Measurements from ENCODE around the gene DLX3.

DLX3 gene

DNA sequence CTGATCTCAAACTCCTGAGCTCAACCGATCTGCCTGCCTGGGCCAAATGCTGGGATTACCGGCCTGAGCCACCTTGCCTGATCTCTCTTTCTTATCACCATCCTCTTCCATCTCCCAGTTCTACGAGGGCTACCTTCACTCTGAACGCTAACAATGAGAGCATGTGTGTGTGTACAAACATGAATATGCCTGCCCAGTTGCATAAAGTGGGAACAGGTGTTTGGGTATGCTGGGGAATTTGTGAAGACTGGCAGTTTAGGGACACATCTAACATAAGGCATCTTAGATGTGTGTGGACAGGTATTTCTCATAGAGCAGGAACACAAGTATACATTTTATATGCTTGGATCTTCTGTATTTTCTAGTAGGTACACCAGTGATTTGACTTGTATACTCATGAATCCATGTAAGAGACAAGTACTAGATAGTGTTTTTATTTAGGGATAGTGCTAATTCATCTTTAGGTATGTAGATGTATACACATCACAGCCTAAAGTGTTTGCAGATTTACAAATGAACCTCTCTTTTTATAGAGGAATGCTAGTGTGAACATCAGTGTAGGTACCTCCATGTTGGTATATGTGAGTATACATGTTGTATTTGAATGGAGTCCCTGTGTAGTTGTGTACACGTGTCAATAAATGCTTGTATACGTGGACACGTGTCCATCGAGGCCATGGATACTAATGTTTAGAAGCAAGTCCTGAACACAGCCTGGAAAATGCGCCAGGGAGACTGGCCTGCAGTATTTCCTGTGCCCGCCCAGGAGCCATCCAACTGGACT is 27.2 kb downstream of the DLX3 start:
- Histone ChIP-seq H3K9ac (ENCODE audit: low read depth, low read length) (no peak overlapping the region), H3K4me1 (ENCODE audit: insufficient read depth, low read length) (no peaks in the 10 kb centered on the region)
- no peak for ATAC-seq (ENCODE audit: insufficient read depth, low read depth)

GRCh38 chr17:49967205-49967604 is 27.8 kb downstream of the DLX3 start:
- ATAC-seq (ENCODE audit: insufficient read depth, low read depth): no peak
- Histone ChIP-seq H3K36me3 (ENCODE audit: insufficient read depth, low read length) (no peaks in the 10 kb centered on the region), H3K9me3 (ENCODE audit: insufficient read depth, low read length, severe bottlenecking) (no peaks in the 10 kb centered on the region), H3K79me2 (ENCODE audit: insufficient read depth, low read length) (no peaks in the 10 kb centered on the region), H3K4me1 (ENCODE audit: insufficient read depth, low read length) (no peaks in the 10 kb centered on the region), H3K9ac (ENCODE audit: low read depth, low read length) (no peak overlapping the region), H3K27ac (ENCODE audit: low read length) (no peak overlapping the region), H4K20me1 (ENCODE audit: insufficient read depth, low read length) (no peaks in the 10 kb centered on the region), H3K4me3 (ENCODE audit: low read depth in 1 of 2, low read length in 2 of 2) (no peak overlapping the region), H3K27me3 (ENCODE audit: insufficient read depth, low read length, poor library complexity) (peaks cover 22% of the 10 kb centered on the region), H2AFZ (ENCODE audit: low read depth, low read length) (no peak overlapping the region), H3K4me2 (ENCODE audit: insufficient read depth, low read length) (no peak overlapping the region)
- TF ChIP-seq, protein P1, sequence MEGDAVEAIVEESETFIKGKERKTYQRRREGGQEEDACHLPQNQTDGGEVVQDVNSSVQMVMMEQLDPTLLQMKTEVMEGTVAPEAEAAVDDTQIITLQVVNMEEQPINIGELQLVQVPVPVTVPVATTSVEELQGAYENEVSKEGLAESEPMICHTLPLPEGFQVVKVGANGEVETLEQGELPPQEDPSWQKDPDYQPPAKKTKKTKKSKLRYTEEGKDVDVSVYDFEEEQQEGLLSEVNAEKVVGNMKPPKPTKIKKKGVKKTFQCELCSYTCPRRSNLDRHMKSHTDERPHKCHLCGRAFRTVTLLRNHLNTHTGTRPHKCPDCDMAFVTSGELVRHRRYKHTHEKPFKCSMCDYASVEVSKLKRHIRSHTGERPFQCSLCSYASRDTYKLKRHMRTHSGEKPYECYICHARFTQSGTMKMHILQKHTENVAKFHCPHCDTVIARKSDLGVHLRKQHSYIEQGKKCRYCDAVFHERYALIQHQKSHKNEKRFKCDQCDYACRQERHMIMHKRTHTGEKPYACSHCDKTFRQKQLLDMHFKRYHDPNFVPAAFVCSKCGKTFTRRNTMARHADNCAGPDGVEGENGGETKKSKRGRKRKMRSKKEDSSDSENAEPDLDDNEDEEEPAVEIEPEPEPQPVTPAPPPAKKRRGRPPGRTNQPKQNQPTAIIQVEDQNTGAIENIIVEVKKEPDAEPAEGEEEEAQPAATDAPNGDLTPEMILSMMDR (IDR thresholded peaks at IDR 0.05; ENCODE audit: borderline replicate concordance, extremely low read depth, low read length, poor library complexity, severe bottlenecking): no peak
- TF ChIP-seq EZH2 (IDR thresholded peaks at IDR 0.05; ENCODE audit: borderline replicate concordance, low read depth, low read length, severe bottlenecking): no peak
- DNase-seq: no peak

More for the DNA sequence above, 27.2 kb downstream of the DLX3 start:
- DNase-seq: no peak
- Histone ChIP-seq H3K27me3 (ENCODE audit: insufficient read depth, low read length, poor library complexity) (peaks cover 24% of the 10 kb centered on the region), H3K27ac (ENCODE audit: low read length) (no peak overlapping the region), H3K4me2 (ENCODE audit: insufficient read depth, low read length) (no peak overlapping the region), H2AFZ (ENCODE audit: low read depth, low read length) (no peak overlapping the region), H3K9me3 (ENCODE audit: insufficient read depth, low read length, severe bottlenecking) (no peaks in the 10 kb centered on the region), H3K4me3 (ENCODE audit: low read depth in 1 of 2, low read length in 2 of 2) (no peak overlapping the region), H4K20me1 (ENCODE audit: insufficient read depth, low read length) (no peaks in the 10 kb centered on the region), H3K36me3 (ENCODE audit: insufficient read depth, low read length) (no peaks in the 10 kb centered on the region), H3K79me2 (ENCODE audit: insufficient read depth, low read length) (no peaks in the 10 kb centered on the region)
- no peak for TF ChIP-seq EZH2 (IDR thresholded peaks at IDR 0.05; ENCODE audit: borderline replicate concordance, low read depth, low read length, severe bottlenecking)
- TF ChIP-seq, protein P1 (IDR thresholded peaks at IDR 0.05; ENCODE audit: borderline replicate concordance, extremely low read depth, low read length, poor library complexity, severe bottlenecking): no peak

DNA sequence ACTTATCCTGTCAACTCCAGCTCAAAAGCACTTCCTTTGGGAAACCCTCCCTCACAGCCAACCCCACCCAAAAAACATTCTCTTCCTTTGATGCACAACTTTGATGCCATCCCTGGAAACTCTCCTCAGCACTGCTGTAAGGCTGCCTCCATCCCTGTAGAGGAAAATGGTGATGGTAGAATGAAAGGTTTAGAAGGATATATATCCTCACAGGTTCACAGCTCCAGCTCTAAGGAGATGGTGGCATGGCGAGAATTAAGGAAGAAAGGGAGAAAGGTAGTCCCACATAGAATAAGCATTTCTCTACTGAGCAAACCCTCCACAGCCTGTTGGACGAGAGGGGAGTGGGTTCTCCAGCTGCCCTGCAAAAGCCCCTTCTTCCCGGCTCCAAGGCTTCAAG is 28.3 kb downstream of the DLX3 start:
- no peak overlapping the region for H2AFZ ChIP-seq (ENCODE audit: low read depth, low read length)
- no peaks in the 10 kb centered on the region for H3K36me3 ChIP-seq (ENCODE audit: insufficient read depth, low read length)
- TF ChIP-seq EZH2 (IDR thresholded peaks at IDR 0.05; ENCODE audit: borderline replicate concordance, low read depth, low read length, severe bottlenecking): no peak
- TF ChIP-seq, protein P1 (IDR thresholded peaks at IDR 0.05; ENCODE audit: borderline replicate concordance, extremely low read depth, low read length, poor library complexity, severe bottlenecking): no peak
- DNase-seq: no peak
- H3K4me1 ChIP-seq (ENCODE audit: insufficient read depth, low read length): no peaks in the 10 kb centered on the region
- no peak overlapping the region for H3K4me3 ChIP-seq (ENCODE audit: low read depth in 1 of 2, low read length in 2 of 2)
- H4K20me1 ChIP-seq (ENCODE audit: insufficient read depth, low read length): no peaks in the 10 kb centered on the region
- no peak overlapping the region for H3K9ac ChIP-seq (ENCODE audit: low read depth, low read length)
- H3K4me2 ChIP-seq (ENCODE audit: insufficient read depth, low read length): no peak overlapping the region
- no peak for ATAC-seq (ENCODE audit: insufficient read depth, low read depth)
- H3K79me2 ChIP-seq (ENCODE audit: insufficient read depth, low read length): no peaks in the 10 kb centered on the region
- H3K27me3 ChIP-seq (ENCODE audit: insufficient read depth, low read length, poor library complexity): peaks cover 21% of the 10 kb centered on the region
- no peaks in the 10 kb centered on the region for H3K9me3 ChIP-seq (ENCODE audit: insufficient read depth, low read length, severe bottlenecking)
- no peak overlapping the region for H3K27ac ChIP-seq (ENCODE audit: low read length)

Data from DND-41 (cell line).